Colonic mucosa (tissue), 4 donors: ENCODE measurements around the gene TTLL10. TPM values are rescaled to one million over a fixed set of nuclear protein-coding genes. Genes with fewer than 3 reads are reported as not detected.

ENCODE experiments used
- DNase-seq: peaks from one replicate; pipeline ENCODE4 v3.0.0-alpha.2; 2020
- H3K27ac ChIP-seq: fragments of 200-600 bp; one replicate; pipeline ENCODE4 v1.8.0; 2021
- H3K27me3 ChIP-seq: fragments of 200-600 bp; one replicate; pipeline ENCODE4 v1.8.0; 2021
- H3K36me3 ChIP-seq: fragments of 200-600 bp; one replicate; pipeline ENCODE4 v1.8.0; 2021
- H3K4me1 ChIP-seq: fragments of 200-600 bp; one replicate; pipeline ENCODE4 v1.8.0; 2021; ENCODE audit warnings: mild to moderate bottlenecking
- H3K4me3 ChIP-seq: fragments of 200-600 bp; one replicate; pipeline ENCODE4 v1.8.0; 2021
- H3K9ac ChIP-seq, 2 donors: one replicate each; pipeline ENCODE4 v1.7.0; 2013; ENCODE audit warnings: control low read depth in 2 of 2, low read depth in 2 of 2, low read length in 2 of 2
- H3K9me3 ChIP-seq: fragments of 200-600 bp; one replicate; pipeline ENCODE4 v1.8.0; 2021
- CTCF ChIP-seq: fragments of 200-600 bp; IDR thresholded peaks from one replicate; pipeline ENCODE4 v1.8.0; 2022; ENCODE audit warnings: antibody characterized with exemption, mild to moderate bottlenecking
- intact Hi-C: fragments of 100-400 bp; cut with DNase I; formaldehyde crosslinking; loops from one replicate; pipeline ENCODE4 v1.14.1; 2022
- total RNA-seq, 2 donors: library from RNA; stranded (reverse); fragmentation: NEBNext Ultra II Directional in 1 of 2; extraction: Animal tissue kit (Norgen Biotek cat#: 25700) in 1 of 2; gene quantifications; one replicate each; pipeline ENCODE4 v1.2.1, GENCODE V29; 2021
- donor health status: healthy.
- donor health status: DM: no; HTN: no; CAD: no.
- donor health status: DM: no; HTN: no; CAD: no.

Gene TTLL10
- total RNA-seq, 2 donors from 2014 or later: 0.64 to 2.3 TPM

GRCh38 chr1:1213345-1214265 is 39.9 kb downstream of the TTLL10 start, which contains the start of gene TNFRSF4:
Gene TNFRSF4, minus strand, starts transcription at chr1:1214153. Its CDS starts 26 bp downstream, at chr1:1214127.
- H3K36me3 ChIP-seq: peaks cover 12% of the 10 kb centered on the region
- no peaks in the 10 kb centered on the region for H3K27me3 ChIP-seq
- H3K27ac ChIP-seq: no peak within 1 kb of the TSS
- no peak for DNase-seq
- peak within 1 kb of the TSS; percentile 14 for H3K4me3 ChIP-seq
- no peaks in the 10 kb centered on the region for H3K9me3 ChIP-seq
- intact Hi-C loops: no loop called here
- TF ChIP-seq CTCF: no peak
- H3K9ac ChIP-seq: peak within 1 kb of the TSS in 1 of 2 donors; percentile 56
- no peaks in the 10 kb centered on the region for H3K4me1 ChIP-seq

GRCh38 chr1:1215080-1215676 is 41.5 kb downstream of the TTLL10 start:
- Histone ChIP-seq H3K9ac (no peak overlapping the region), H3K27me3 (no peaks in the 10 kb centered on the region), H3K27ac (no peak overlapping the region), H3K4me3 (no peak overlapping the region), H3K9me3 (no peaks in the 10 kb centered on the region), H3K4me1 (no peaks in the 10 kb centered on the region), H3K36me3 (peaks cover 13% of the 10 kb centered on the region)
- intact Hi-C loops: no loop called here
- no peak for TF ChIP-seq CTCF
- DNase-seq: no peak

GRCh38 chr1:1215881-1216605 is 42.4 kb downstream of the TTLL10 start:
- peaks cover 22% of the 10 kb centered on the region for H3K36me3 ChIP-seq
- intact Hi-C loops: no loop called here
- no peak overlapping the region for H3K4me3 ChIP-seq
- no peak for DNase-seq
- H3K27ac ChIP-seq: no peak overlapping the region
- H3K27me3 ChIP-seq: no peaks in the 10 kb centered on the region
- H3K4me1 ChIP-seq: no peaks in the 10 kb centered on the region
- H3K9me3 ChIP-seq: no peaks in the 10 kb centered on the region
- H3K9ac ChIP-seq: no peak overlapping the region
- no peak for TF ChIP-seq CTCF

- no peak for TF ChIP-seq CTCF
- intact Hi-C loops: no loop called here
Measured at GRCh38 chr1:1216770-1217620, 43.3 kb downstream of the TTLL10 start.

More at GRCh38 chr1:1216770-1217620, 43.3 kb downstream of the TTLL10 start:
- Histone ChIP-seq H3K36me3 (peaks cover 31% of the 10 kb centered on the region), H3K4me1 (peaks cover under 1% of the 10 kb centered on the region), H3K9ac (no peak overlapping the region), H3K9me3 (no peaks in the 10 kb centered on the region), H3K27me3 (no peaks in the 10 kb centered on the region), H3K27ac (no peak overlapping the region), H3K4me3 (no peak overlapping the region)
- no peak for DNase-seq
